ENCODE measurements around the gene BATF3. TPM values are rescaled to one million over a fixed set of nuclear protein-coding genes. Genes with fewer than 3 reads are reported as not detected.

Gene BATF3
- total and polyA plus RNA-seq, 2 of the 4 experiments (the other 2 are of a cell fraction): 1.6 to 3.9 TPM

DNA sequence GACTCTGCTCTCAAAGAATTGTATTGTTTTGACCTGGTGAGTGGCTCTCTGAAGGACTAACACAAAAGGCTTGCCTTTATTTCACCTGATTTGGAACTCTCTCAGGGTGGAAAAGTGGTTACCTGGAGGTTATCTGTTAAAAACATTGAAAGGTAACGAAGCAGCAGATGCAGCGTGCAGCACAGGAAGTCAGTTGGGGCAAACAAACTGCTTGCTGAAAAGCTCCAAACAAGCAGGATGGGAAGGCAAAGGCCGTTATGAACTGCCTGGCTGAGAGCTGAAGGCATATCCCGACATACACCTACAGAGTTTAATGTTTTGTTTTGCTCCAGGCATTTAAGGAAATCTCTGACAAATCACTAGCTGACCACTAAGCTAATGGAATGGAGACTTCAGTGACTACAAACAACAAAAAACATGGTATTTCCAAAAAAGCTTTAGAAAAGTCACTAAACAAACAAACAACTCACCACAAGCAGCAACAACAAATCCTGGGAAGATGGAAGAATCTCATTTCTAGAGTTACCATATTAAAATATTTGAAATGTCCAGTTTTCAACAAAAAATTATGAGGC, 44.3 kb upstream of the BATF3 start:
- Histone ChIP-seq H3K4me1 (ENCODE audit: control insufficient read depth, insufficient read depth, low read length) (peaks cover 1% of the 10 kb centered on the region; the same call in 1 of the 2 replicates), H4K91ac (ENCODE audit: insufficient read depth, low read depth, low read length) (no peak overlapping the region), H3K56ac (ENCODE audit: extremely low read depth, insufficient read depth, low read length) (no peak overlapping the region; the same call in 1 of the 2 replicates), H4K5ac (ENCODE audit: low read depth, low read length) (no peak overlapping the region), H3K4me2 (ENCODE audit: low read depth, low read length) (no peak overlapping the region), H3K23ac (ENCODE audit: low read depth, low read length) (no peak overlapping the region), H3K27ac (ENCODE audit: insufficient read depth, low read length) (no peak overlapping the region), H3K14ac (replicated peaks; ENCODE audit: low read depth, low read length) (no peak overlapping the region), H2AK9ac (replicated peaks; ENCODE audit: low read depth, low read length, poor library complexity) (no peak overlapping the region), H2BK20ac (ENCODE audit: low read depth, low read length) (no peak overlapping the region), H3K9me3 (ENCODE audit: control insufficient read depth, insufficient read depth, low read length) (no peaks in the 10 kb centered on the region), H3K18ac (ENCODE audit: low read depth, low read length) (no peak overlapping the region), H3K36me3 (ENCODE audit: control insufficient read depth, insufficient read depth, low read length) (no peaks in the 10 kb centered on the region), H4K8ac (ENCODE audit: low read depth in 2 of 2, low read length in 2 of 2) (no peak overlapping the region), H2BK5ac (ENCODE audit: low read depth, low read length, poor library complexity, severe bottlenecking) (no peak overlapping the region), H3K9ac (ENCODE audit: low read depth, low read length) (no peak overlapping the region), H3K9me1 (ENCODE audit: insufficient read depth, low read length) (peaks cover 2% of the 10 kb centered on the region; the same call in 1 of the 2 replicates), H4K20me1 (ENCODE audit: insufficient read depth, low read length) (no peaks in the 10 kb centered on the region), H3K4ac (ENCODE audit: low read depth, low read length) (no peak overlapping the region), H3K27me3 (ENCODE audit: control insufficient read depth, insufficient read depth, low read length) (no peaks in the 10 kb centered on the region), H2AK5ac (ENCODE audit: low read depth, low read length) (no peak overlapping the region), H3K79me1 (ENCODE audit: low read depth in 1 of 2, low read length in 2 of 2) (peaks cover 14 to 18% of the 10 kb centered on the region in 2 experiments; a peak in 3 of 4 replicates), H2AFZ (replicated peaks; ENCODE audit: low read length, poor library complexity) (no peak overlapping the region), H2BK120ac (ENCODE audit: low read depth, low read length) (no peak overlapping the region), H3K4me3 (ENCODE audit: insufficient read depth, low read depth, low read length) (no peak overlapping the region), H2BK15ac (ENCODE audit: low read depth, low read length) (no peak overlapping the region)
- no peak for TF ChIP-seq SMC3 (IDR thresholded peaks at IDR 0.05; ENCODE audit: low read depth, low read length)
- no peak for TF ChIP-seq CHD1 (IDR thresholded peaks at IDR 0.05; ENCODE audit: low read depth, low read length)
- TF ChIP-seq MXI1 (IDR thresholded peaks at IDR 0.05; ENCODE audit: borderline replicate concordance, low read depth, low read length): no peak
- no peak for TF ChIP-seq POLR2A (IDR thresholded peaks at IDR 0.05; ENCODE audit: low read depth, low read length)
- TF ChIP-seq, protein P1, sequence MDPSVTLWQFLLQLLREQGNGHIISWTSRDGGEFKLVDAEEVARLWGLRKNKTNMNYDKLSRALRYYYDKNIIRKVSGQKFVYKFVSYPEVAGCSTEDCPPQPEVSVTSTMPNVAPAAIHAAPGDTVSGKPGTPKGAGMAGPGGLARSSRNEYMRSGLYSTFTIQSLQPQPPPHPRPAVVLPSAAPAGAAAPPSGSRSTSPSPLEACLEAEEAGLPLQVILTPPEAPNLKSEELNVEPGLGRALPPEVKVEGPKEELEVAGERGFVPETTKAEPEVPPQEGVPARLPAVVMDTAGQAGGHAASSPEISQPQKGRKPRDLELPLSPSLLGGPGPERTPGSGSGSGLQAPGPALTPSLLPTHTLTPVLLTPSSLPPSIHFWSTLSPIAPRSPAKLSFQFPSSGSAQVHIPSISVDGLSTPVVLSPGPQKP (IDR thresholded peaks at IDR 0.05; ENCODE audit: borderline replicate concordance, low read depth, low read length): no peak
- TF ChIP-seq NFE2L2 (IDR thresholded peaks at IDR 0.05; ENCODE audit: low read depth, low read length): no peak
- no peak for TF ChIP-seq MAZ (IDR thresholded peaks at IDR 0.05; ENCODE audit: borderline replicate concordance, low read depth, low read length)
- TF ChIP-seq, protein P2, sequence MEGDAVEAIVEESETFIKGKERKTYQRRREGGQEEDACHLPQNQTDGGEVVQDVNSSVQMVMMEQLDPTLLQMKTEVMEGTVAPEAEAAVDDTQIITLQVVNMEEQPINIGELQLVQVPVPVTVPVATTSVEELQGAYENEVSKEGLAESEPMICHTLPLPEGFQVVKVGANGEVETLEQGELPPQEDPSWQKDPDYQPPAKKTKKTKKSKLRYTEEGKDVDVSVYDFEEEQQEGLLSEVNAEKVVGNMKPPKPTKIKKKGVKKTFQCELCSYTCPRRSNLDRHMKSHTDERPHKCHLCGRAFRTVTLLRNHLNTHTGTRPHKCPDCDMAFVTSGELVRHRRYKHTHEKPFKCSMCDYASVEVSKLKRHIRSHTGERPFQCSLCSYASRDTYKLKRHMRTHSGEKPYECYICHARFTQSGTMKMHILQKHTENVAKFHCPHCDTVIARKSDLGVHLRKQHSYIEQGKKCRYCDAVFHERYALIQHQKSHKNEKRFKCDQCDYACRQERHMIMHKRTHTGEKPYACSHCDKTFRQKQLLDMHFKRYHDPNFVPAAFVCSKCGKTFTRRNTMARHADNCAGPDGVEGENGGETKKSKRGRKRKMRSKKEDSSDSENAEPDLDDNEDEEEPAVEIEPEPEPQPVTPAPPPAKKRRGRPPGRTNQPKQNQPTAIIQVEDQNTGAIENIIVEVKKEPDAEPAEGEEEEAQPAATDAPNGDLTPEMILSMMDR (conservative IDR thresholded peaks at IDR 0.05; ENCODE audit: low read depth, low read length): no peak
- intact Hi-C loops (cut with micrococcal nuclease) (no loop called here), in situ Hi-C loops (cut with MboI; ENCODE audit: low sequenced_read_pairs) (no loop called here), dilution Hi-C loops (cut with HindIII; ENCODE audit: low sequenced_read_pairs, unreplicated experiment) (no loop called here)
- 82% methylated on average over 2 of the region's 4 CpGs; no CpG with 5 or more reads in 1 of the 2 experiments for WGBS, 2 experiments (ENCODE audit: extremely low coverage in 2 of 2, insufficient read length in 1 of 2)
- BruUV-seq (replicated peaks): no TSS peak
- no peak for ATAC-seq (ENCODE audit: low read depth)
- POLR2A ChIA-PET (ENCODE audit: unreplicated experiment): no interaction called here
- no peak for DNase-seq
- CTCF ChIA-PET: no interaction called here

All from IMR-90 (cell line).